DMS 273 treated with DMSO at 0.1 percent for 48 hours (cell line): ENCODE measurements around the gene DIAPH3.

ENCODE experiments used
- DNase-seq: peaks from one replicate; lab custom pipeline; 2025; lab: John Stamatoyannopoulos, UW

Gene DIAPH3

DNA sequence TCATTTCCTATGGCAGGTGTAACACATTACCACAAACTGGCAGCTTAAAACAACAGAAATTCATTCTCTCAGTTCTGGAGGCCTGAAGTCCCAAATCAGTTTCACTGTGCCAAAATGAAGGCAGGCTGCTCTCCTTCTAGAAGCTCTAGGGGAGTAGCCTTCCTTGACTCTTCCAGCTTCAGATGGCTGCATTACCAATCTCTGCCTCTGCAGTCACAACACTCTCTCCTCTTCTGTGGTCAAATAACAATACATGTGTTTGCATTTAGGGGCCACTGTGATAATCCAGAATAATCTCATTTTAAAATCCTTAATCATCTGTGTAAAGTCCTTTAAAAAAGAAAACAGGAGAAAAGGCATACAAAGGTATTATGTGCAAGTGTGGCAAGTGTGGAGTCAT lies 7.8 kb downstream of the DIAPH3 start:
- DNase-seq: no peak

DNA sequence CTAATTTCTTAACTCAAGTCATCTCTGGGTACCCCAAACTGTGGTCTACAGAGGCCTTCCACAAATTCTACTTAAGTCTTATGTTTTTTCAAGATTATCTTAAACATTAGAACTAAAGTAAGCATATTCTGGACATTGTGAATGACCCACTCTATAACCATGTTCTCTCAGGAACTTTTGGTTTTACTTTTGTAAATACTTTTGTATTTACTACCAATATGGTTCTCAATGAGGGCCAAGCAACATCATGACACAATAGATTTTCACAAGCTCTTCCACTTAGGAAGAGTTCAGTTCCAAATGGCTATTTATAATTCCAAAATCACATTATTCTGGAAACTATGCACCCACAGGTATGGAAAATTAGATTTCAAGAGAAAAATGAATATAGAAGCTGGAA lies 10.8 kb downstream of the DIAPH3 start:
- no peak for DNase-seq

DNA sequence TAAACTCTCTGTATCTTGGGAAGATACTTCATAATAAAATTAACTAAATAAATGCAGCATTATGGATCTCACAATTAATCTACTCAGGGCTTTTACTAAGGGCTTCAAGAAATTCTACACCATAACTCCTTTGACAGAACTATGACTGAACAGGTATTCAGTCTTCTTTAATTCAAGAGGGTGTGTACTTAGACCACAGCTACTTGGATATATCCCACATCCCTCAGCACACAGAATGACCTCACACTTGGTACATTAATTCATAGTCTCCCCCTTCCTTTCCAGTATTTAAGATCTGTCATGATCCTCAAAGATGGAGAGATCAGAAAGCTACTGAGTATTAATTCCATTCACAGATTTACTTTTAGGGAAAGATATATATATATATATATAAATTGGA lies 11.6 kb downstream of the DIAPH3 start:
- no peak for DNase-seq

DNA sequence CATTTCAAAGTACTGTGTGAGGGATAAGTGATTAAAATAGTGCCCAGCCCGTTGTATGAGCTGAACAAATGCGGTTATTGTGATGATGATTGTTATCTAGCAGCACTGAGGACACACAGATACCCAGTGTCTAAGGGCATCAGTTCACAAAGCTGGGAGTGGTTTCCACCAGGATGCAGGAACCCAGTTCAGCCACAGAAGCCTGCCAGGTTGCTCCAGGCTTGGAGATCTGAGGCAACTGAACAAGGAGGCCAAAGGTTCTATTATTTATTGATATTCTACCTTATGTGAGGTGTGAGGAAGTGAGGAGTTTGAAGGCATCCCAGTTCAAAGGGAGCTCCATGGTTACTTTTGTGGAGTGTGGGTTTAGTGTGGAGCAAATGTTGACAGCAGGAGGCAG lies 13.2 kb downstream of the DIAPH3 start:
- DNase-seq: no peak

DNA sequence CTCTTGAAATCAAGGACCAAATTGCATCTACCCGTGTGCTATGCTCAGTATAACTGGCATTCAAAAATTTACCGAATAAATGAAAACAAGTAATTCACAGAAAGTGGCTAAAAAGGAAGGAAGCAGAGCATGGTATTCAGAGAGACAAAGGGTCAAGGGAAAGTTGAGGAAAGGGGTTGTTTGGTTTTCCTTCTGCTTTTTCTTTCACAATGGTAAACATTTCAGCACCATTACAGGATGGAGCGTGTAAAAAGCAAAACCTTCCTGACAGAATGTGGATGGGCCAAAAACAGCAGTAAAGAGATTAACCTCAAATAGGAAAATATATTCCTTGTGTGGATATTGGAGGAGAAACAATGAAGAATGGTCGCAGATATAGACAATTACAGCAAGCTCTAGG lies 14.8 kb downstream of the DIAPH3 start:
- no peak for DNase-seq

DNA sequence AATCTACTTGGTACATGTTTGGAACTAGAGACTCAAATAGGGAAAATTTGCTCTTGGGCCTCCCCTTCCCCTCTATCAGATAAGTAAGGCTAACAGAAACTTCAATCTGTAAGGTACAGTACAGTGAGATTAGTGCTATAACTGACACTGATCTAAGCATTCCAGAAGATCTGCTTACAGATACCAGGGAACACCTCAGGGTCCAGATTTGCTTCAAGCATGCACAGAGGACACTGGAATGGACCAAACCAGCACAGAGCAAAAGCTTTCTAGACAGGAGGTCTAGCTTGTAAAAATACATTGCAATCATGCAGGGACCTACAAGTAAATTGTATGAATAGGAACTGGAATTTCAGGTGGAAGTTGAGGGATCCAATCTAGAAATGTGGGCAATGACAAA lies 16.4 kb downstream of the DIAPH3 start:
- DNase-seq: no peak

DNA sequence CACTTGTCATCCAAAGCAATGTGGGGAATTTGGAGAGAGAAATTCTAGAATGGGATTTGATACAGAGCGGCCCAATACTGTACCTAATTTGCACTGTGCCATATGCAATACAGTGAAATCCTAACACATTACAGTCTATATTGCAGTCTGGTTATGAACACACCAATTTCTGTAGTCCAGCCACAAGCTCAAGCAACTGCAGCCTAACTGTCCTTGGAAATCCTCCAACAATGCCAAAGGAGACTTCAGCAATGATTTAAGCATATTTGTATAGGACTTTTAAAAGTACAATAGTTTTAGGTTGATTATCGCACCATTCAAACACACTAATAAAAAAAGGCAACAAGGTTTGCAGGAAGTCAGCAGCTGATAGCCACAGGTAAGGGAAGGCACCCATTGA lies 17.3 kb downstream of the DIAPH3 start:
- no peak for DNase-seq

DNA sequence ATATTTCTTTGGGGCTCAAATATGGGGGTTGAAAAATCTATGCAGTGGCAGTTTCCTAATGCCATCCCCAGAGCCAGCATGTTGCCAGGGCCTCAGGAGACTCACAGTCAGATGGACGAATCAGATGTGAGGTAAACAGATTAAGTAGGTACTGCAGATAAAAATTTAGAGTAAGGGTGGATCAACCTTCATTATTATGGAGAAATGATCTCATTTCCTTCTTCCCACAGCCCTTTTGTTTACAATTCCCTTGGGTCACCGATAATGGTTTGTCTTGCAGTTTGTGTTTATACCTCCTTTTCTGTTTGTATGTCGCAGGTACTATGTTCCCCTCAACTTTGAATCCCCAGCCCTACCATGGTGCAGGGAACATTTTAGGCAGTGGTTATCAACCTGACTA lies 20.0 kb downstream of the DIAPH3 start:
- no peak for DNase-seq

DNA sequence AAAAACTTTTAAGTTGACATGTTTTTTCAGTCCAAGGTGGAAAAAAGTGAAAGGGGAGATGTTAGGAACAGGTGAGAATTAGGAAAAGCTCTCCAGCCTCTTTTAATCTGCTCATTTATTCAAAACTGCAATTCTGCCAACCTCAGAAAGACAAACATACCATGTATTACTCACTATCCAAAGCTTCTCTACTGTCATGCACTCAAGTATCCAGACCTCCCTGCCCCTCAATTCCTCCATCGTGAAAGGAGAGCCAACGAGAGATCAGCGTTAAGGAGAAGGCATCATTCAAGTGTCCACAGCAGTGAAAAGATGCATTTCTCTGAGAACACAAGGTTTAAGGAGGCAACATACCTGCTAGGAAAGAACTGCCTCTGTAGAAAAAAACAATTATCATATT lies 24.5 kb downstream of the DIAPH3 start:
- no peak for DNase-seq

DNA sequence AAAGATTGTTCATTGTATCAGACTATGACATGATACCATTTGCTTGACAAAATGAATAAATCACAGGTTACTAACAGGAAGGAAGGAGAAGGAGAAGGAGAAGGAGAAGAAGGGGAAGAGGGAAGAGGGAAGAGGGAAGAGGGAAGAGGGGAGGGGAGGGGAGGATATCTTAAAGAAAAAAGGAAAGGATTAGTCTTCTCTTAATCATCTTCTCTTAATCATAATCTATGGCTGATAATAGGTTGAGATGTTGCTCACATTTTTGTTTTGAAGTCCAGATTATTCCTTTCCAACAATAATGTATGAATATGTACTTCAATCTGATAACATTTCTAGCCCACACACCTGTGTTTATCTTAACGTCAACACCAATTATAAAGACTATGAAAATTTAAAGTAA lies 25.1 kb downstream of the DIAPH3 start:
- no peak for DNase-seq

DNA sequence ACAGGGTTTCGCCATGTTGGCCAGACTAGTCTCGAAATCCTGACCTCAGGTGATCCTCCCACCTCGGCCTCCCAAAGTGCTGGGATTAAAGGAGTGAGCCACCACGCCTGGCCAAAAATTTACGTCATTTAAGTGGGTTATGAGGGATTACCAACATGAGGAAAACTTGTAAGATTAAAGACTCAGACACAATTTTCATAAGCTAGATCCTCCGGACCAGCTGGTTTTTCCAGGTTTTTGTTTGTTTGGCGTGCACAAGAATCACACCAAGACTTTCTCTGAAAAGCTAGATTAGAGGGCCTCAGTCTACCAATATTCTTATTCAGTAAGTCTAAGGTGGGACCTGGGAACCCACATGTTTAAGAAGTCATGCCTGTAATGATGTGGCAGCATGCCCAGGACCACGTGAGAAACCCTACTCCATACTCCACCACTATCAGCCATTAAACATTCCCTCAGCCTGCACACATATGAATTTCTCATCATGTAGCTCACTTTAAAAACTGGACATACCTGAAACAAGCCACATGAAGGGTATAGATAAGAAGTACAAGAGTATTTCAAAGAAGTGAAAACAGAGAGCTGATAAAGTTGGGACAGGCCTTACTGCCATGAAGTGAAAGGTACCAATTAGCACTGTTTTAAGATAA lies 25.7 kb downstream of the DIAPH3 start:
- DNase-seq: no peak

DNA sequence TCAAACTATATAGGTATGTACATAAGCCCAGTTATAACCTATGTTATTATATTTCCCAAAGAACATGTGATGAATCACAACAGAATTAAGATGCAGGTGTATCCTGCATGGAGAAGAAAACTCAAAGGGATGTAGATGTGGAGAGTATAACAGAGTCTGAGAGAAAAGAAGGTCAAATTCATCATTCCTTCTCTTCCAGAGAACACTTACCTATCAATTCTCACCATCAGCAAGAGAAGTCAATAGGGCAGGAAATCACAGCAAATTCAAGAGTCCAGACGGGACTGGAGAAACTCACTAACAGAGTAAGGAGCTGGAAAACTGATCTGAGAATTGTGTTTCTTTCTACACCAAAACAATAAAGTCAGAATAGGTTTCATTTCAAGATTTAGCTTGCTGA lies 28.4 kb downstream of the DIAPH3 start:
- DNase-seq: no peak

DNA sequence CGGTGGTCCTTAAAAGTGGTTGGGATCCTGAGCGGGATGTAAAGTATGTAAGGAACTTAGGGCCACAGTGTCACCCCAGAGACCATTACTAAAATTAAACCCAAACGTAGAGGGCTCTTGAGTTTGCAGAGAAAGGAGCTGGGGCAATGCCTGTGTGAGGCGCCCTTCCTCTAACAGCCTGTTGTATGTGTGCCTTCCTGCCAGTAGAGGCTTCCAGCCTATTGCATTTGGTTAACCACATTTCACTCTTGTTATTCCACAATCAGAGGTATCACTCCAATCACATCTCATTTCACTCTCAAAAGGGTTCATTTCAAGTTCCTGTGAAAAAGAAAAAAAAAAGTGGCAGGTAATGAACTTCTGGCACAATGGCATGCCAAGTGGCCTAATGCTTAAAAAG lies 29.4 kb downstream of the DIAPH3 start:
- DNase-seq: no peak

DNA sequence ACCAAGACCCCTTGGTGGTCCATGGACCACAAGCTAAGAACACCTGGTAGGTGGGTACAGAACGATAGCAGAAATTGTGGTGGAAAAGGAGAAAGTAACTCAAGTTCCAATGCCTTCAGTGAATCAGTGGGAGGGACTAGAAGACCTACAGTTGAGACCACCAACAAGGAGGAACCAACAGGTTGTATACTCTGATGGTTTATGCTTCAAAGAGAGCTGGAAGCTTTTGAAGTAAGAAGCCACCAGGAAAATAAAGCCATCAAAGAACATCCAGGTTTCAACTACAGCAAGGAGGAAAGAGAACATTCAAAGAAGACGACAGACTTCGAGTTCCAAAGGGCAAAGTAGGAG lies 42.4 kb downstream of the DIAPH3 start:
- no peak for DNase-seq

DNA sequence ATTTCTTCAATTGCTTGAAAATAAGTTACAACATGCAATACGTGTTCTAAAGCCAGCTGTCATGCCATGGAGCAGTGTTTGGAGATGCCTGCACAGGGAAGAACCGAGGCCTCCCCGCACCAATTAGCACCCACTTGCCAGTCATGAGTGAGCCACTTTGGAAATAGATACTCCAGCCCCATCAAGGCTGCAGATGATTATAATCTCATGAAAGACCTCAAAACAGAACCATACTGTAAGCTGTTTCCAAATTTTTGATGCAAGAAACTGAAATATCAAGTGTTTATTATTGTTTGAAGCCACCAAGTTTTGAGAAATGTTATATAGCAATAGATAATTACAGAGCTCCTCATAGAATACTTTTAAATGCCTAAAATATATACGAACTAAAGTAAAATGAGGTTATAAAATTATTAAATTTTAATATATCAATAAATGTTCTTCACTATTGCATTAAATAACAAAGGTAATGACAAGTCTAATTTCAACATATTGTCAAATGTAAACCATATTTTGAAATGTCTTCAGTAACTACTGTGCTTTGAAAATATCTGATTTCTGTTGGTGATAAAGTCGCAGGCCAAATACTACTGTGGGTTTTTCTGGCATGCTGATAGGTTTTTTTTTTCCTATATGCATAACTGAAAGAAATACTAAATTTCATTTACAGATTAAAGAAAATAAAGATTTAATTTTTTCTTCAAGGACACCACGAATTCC lies 43.0 kb downstream of the DIAPH3 start:
- no peak for DNase-seq

DNA sequence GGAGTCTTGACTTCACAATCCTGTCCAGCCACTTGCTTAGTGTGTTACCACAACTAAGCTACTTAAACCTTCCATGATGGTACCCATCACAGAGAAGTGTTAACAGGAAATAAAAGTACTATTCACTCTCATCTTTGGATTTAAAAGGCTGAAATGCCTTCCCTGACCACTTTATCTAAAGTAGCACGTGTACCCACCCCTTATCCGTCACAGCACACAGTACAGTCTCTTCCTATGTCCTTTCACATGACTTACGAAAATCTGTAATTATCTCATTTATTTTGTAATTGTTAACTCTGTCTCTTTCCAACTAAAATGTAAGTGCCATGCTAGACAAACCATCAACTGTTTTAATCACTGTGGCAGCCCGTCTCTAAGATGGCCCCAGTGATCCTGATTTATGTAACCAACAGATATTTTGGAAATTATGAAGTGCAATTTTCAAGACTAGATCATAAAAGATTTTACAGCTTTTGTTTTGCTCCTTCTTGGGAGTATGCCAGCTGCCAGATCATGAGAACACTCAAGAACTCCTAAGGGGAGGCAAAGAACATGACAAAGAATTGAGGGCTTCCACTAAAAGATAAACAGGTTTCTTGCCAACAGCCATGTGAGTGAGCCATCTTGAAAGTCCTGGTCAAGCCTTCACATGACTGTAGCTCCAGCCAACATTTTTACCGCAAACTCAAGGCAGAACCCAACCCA lies 44.9 kb downstream of the DIAPH3 start:
- DNase-seq: no peak

DNA sequence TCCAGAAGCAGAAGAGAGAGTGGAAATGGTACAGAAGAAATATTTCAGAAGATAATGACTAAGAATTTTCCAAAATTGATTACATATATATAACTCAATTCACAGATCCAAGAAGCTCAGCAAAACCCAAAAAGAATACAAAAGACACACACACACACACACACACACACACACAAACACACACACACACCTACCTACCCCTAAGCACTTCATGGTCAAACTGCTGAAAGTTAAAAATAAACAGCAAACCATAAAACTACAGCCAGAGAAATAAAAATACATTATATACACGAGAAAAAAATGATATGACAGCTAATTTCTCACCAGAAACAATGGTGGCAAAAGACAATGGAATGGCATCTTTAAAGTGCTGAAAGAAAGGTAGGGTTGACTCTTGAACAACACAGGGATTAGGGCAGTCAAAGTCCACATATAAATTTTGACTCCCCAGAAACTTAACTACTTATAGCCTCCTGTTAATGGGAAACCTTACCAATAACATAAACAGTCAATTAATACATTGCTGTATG lies 49.2 kb downstream of the DIAPH3 start:
- no peak for DNase-seq

DNA sequence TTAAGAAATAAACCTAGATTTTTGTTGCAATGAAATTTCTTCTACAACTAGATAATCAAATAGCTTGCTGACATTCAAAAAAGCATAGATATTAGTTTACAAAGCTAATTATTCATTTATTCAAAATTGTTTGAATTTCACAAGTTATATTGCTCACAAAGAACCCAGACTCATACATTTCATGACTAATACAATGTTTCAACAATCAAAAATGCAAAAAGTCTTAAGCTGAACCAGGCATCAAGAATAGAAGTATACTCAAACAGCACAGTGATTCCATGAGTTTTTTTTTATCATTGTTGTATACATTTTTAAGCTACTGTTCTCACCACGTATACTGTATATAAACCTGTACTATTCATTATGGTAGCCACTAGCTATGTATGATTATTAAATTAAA lies 51.0 kb downstream of the DIAPH3 start:
- DNase-seq: no peak

DNA sequence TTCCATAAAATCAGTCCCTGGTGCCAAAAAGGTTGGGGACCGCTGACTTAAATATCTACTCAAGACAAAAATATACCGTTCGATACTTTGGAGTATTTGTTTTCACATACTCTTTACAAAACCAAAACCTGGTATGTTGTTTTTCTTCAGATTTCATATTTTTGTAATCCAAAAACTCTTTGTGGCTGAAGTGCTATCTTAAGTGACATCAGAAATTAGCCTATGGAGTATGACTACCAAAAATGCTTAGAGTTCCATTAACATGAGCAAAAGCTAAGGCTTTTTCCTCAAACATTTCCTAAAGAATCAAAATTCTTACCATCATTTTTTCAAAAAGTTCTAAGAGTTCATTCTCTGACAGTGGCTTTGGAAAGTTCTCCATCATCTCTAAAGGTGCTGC lies 52.0 kb downstream of the DIAPH3 start:
- no peak for DNase-seq

DNA sequence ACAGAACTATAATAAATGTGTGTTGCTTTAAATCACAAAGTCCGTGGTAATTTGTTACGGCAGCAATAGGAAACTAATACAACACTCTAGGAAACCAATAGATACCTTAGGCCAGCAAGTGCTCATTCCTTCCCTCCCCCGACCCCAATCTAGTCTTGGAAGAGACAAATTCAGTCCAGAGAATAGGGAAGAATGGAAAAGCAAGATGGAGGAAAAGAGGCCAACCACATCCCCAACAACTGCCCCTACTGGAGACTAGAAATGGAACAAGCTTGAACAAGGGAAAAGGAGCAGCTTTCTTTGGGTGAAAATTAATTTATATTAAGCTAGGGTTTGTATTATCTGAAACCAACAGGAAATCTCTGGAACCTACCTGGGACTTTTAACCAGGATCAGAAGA lies 54.4 kb downstream of the DIAPH3 start:
- DNase-seq: no peak

DNA sequence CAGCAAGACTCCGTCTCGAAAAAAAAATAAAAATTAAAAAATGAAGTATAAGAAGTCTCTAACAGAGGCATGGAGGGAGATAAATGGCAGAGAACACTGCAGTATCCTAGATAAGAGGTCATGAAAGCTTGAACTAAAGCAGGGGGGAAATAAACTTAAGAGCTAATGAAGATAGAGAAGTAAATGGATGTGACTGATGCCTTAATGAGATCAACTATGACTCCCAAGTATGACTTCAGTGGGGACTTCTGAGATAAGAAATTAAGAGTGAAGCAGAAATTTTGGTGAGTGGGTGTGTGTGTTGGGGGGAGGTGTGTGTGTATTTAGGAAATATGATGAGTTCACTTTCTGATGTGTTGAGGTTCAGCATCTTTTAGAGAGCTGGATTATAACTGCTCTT lies 55.1 kb downstream of the DIAPH3 start:
- no peak for DNase-seq

DNA sequence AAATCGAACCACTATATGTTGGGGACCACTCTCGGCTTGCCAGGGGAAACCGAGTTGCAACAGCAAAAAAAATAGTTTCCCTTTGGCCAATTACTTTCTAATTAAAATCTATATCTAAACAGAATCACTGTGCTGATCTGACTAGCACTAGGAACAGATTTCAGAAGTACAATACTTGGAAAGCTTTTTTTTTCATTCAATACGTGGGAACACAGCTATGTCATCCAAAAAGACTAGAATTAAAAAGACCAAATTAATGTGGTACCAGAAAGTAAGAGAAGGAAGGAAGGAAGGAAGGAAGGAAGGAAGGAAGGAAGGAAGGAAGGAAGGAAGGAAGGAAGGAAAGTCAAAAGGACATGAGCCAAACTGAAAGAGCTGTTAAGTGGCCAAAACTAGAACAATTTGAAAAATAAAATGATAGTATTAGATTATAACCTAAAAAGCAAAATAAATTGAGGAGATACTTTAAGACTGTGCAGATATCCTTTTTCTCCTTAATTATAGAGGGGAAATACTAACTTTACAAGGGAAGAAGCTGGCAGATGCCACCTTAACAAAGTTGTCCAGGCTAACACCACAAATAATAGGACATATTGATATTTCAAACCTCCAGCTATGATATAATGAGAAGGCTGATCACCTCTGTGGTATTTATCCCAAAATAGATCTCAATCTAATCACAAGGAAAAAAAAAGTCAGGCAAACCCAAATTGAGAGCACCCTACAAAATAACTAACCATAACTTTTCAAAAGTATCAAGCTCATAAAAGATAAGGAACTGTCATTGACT lies 63.9 kb downstream of the DIAPH3 start:
- DNase-seq: no peak

DNA sequence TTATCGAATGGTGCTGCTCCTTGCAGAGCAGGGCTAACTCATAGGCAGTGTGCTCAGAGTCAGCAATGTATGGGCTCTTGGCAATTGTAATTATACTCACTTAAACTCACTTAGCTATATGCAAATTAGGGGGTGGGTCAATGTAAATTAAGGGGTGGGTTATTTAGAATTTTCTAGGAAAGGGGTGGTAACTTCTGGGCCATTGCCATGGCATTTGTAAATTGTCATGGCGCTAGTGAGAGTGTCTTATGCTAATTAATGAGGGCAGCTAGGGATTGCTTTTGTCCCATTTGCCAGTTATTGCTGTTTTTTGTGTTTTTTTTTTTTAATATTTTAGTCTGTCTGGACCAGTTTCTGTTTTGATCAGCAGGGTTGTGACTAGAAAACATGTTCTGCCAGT lies 68.4 kb downstream of the DIAPH3 start:
- DNase-seq: no peak
